Hepatocyte (in vitro differentiated cells): ENCODE data around the gene ZNF536.

Source experiments
- CTCF ChIP-seq: fragments of 200-600 bp; sonication (generic); IDR thresholded peaks from 2 replicates; pipeline ENCODE4 v1.5.1; 2016; ENCODE audit warnings: antibody characterized with exemption, mild to moderate bottlenecking; ENCODE audit not compliant: poor library complexity
- EZH2 ChIP-seq: fragments of 200-600 bp; sonication (generic); IDR thresholded peaks from 2 replicates; pipeline ENCODE4 v1.6.1; 2016; ENCODE audit warnings: antibody characterized with exemption, mild to moderate bottlenecking, borderline replicate concordance
- EZH2phosphoT487 ChIP-seq: fragments of 200-600 bp; sonication (generic); IDR thresholded peaks from one replicate; pipeline ENCODE4 v1.6.1; 2018; ENCODE audit warnings: antibody characterized with exemption, mild to moderate bottlenecking, low read depth, moderate library complexity; ENCODE audit not compliant: unreplicated experiment, severe bottlenecking

DNA sequence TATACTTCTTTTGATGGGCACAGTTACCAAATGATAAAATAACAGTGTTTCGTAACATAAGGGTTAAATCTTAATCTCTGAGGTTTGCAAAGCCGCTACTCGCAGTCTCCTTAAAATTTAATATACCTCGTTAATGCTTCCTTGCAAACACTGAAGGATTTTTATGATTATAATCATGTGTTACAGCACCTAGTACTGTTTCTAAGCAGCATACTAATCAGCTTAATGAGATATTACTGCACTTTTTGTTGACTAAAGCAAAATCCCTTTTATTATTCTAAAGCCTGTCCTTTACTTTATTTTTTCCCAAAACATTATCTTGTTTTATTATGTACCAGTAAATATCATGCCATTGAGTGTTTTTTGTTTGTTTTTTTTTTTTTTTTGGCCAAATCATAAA, 70.5 kb downstream of the ZNF536 start:
- TF ChIP-seq CTCF (no peak), EZH2phosphoT487 (no peak), EZH2 (no peak)
